Measurements from ENCODE around the gene PNKD.

Gene PNKD

DNA sequence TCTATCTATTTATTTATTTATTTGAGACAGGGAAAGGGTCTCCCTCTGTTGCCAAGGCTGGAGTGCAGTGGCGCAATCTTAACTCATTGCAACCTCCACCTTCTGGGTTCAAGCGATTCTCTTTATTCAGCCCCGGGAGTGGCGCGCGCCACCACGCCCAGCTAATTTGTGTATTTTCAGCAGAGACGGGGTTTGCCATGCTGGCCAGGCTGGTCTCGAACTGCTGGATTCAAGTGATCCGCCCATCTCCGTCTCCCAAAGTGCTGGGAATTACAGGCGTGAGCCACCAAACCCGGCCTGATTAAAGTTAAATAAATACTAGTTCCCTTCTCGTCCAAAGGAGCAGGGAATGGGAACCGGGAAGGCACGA is 125.1 kb downstream of the PNKD start:
- no peaks in the 10 kb centered on the region for H3K9me3 ChIP-seq (ENCODE audit: insufficient read depth, low read length)
- peak overlapping the region; percentile 94 for H3K4me2 ChIP-seq (ENCODE audit: low read length)
- H3K4me3 ChIP-seq (ENCODE audit: low read length) = peak overlapping the region; percentile 94
- peaks cover 23% of the 10 kb centered on the region for H3K4me1 ChIP-seq (ENCODE audit: low read length)
- no peaks in the 10 kb centered on the region for H3K36me3 ChIP-seq (replicated peaks; ENCODE audit: low read depth, low read length)
- no peaks in the 10 kb centered on the region for H3K27me3 ChIP-seq (ENCODE audit: low read depth, low read length)
- peak overlapping the region; percentile 90 for H3K9ac ChIP-seq (ENCODE audit: low read length)
- H4K20me1 ChIP-seq (ENCODE audit: insufficient read depth, low read length) = no peaks in the 10 kb centered on the region
- H3K79me2 ChIP-seq (ENCODE audit: low read length) = peaks cover 6% of the 10 kb centered on the region
- H2AFZ ChIP-seq (ENCODE audit: low read depth, low read length) = peak overlapping the region; percentile 94
- TF ChIP-seq, protein P1, sequence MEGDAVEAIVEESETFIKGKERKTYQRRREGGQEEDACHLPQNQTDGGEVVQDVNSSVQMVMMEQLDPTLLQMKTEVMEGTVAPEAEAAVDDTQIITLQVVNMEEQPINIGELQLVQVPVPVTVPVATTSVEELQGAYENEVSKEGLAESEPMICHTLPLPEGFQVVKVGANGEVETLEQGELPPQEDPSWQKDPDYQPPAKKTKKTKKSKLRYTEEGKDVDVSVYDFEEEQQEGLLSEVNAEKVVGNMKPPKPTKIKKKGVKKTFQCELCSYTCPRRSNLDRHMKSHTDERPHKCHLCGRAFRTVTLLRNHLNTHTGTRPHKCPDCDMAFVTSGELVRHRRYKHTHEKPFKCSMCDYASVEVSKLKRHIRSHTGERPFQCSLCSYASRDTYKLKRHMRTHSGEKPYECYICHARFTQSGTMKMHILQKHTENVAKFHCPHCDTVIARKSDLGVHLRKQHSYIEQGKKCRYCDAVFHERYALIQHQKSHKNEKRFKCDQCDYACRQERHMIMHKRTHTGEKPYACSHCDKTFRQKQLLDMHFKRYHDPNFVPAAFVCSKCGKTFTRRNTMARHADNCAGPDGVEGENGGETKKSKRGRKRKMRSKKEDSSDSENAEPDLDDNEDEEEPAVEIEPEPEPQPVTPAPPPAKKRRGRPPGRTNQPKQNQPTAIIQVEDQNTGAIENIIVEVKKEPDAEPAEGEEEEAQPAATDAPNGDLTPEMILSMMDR (IDR thresholded peaks at IDR 0.05; ENCODE audit: low read depth, low read length) = no peak
- no peak for TF ChIP-seq EZH2phosphoT487 (IDR thresholded peaks at IDR 0.05; ENCODE audit: low read depth)
- peak overlapping the region; percentile 64 for H3K27ac ChIP-seq (ENCODE audit: low read length)

DNA sequence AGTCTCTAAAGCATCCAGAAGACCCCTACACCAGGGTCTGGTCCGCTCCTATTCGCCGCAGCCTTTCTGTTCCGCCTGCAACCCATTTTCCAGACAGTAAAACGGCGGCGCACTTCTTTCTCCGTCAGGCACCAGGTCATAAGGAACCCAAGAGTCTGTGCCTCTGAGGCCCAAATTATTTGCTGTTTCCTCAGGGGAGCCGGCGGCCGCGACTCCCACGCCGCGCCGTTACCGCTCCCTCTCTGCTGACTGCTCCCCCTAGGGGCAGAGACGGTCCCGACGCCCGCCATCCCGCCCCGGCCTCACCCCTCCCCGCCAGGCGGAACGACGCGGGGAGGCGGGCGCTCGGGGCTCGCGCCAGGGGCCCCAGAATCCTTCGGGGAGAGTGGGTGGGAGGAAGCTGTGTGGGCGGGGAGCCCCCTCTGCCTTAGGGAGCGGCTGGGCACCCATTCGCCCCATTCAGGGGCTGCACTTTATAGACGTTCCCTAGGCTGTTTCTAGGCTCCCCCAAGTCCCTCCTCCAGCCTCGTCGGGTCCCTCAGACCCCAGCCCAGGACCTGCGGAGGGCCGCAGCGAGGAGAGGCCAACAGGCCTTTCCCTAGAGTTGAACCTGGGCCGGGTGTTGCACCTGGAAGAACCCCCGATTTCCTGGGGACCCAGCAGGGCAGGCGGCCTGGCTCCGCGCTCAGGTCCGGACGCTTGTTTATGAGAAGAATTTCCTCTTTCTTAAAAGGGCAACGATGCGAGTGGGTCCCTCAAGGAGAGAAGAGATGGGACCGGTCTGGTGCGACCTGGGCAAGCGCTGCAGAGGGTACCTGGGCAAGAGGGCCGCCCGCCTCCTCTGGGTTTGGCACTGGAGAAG is 125.7 kb downstream of the PNKD start:
- no peaks in the 10 kb centered on the region for H3K36me3 ChIP-seq (replicated peaks; ENCODE audit: low read depth, low read length)
- peak overlapping the region; percentile 77 for H3K27ac ChIP-seq (ENCODE audit: low read length)
- peak overlapping the region; percentile 94 for H2AFZ ChIP-seq (ENCODE audit: low read depth, low read length)
- peaks cover 11% of the 10 kb centered on the region for H3K79me2 ChIP-seq (ENCODE audit: low read length)
- TF ChIP-seq EZH2phosphoT487 (IDR thresholded peaks at IDR 0.05; ENCODE audit: low read depth) = no peak
- TF ChIP-seq, protein P1 (IDR thresholded peaks at IDR 0.05; ENCODE audit: low read depth, low read length) = peak; percentile 64
- H3K27me3 ChIP-seq (ENCODE audit: low read depth, low read length) = no peaks in the 10 kb centered on the region
- peak overlapping the region; percentile 90 for H3K9ac ChIP-seq (ENCODE audit: low read length)
- peaks cover 25% of the 10 kb centered on the region for H3K4me1 ChIP-seq (ENCODE audit: low read length)
- no peaks in the 10 kb centered on the region for H3K9me3 ChIP-seq (ENCODE audit: insufficient read depth, low read length)
- H4K20me1 ChIP-seq (ENCODE audit: insufficient read depth, low read length) = no peaks in the 10 kb centered on the region
- peak overlapping the region; percentile 94 for H3K4me2 ChIP-seq (ENCODE audit: low read length)
- peak overlapping the region; percentile 94 for H3K4me3 ChIP-seq (ENCODE audit: low read length)
